IMR-90 (cell line): ENCODE results near the gene TOP2B. TPM values are rescaled to one million over a fixed set of nuclear protein-coding genes. Genes with fewer than 3 reads are reported as not detected.

ENCODE experiments used
- ATAC-seq: fragments of 200-7000 bp; cut with Tn5 transposase; 2 replicates; pipeline ENCODE4 v1.9.1; 2020; ENCODE audit warnings: low read depth, mild to moderate bottlenecking, moderate library complexity
- BruUV-seq: library from RNA; stranded (reverse); fragments of 400-500 nt; replicated peaks from 2 replicates; lab custom pipeline; 2021; lab: Mats Ljungman, UMichigan
- CTCF ChIA-PET: fragments of 300-600 bp; formaldehyde crosslinking; extraction: SDS; loops from one replicate; lab custom pipeline; 2021; ENCODE audit warnings: antibody characterized with exemption; lab: Yijun Ruan, JAX
- POLR2A ChIA-PET: fragments of 300-600 bp; sonication (Branson Sonifier 250); formaldehyde crosslinking; loops from one replicate; lab custom pipeline; 2022; ENCODE audit warnings: antibody characterized with exemption; ENCODE audit not compliant: unreplicated experiment; lab: Charles Lee
- DNase-seq: peaks from one replicate; pipeline ENCODE4 v3.0.0; 2013
- H2AFZ ChIP-seq: replicated peaks from 2 replicates; pipeline ENCODE3; 2013; ENCODE audit warnings: low read length, mild to moderate bottlenecking; ENCODE audit not compliant: poor library complexity
- H2AK5ac ChIP-seq: 2 replicates; pipeline ENCODE4 v1.6.1; 2013; ENCODE audit warnings: low read depth, low read length, inconsistent platforms
- H2AK9ac ChIP-seq: replicated peaks from 2 replicates; pipeline ENCODE3; 2013; ENCODE audit warnings: mild to moderate bottlenecking, low read depth, low read length, moderate library complexity; ENCODE audit not compliant: poor library complexity
- H2BK120ac ChIP-seq: 2 replicates; pipeline ENCODE4 v1.6.1; 2013; ENCODE audit warnings: low read depth, low read length, inconsistent platforms
- H2BK15ac ChIP-seq: 3 replicates; pipeline ENCODE4 v1.6.1; 2013; ENCODE audit warnings: low read depth, low read length, inconsistent platforms
- H2BK20ac ChIP-seq: 2 replicates; pipeline ENCODE4 v1.6.1; 2013; ENCODE audit warnings: low read depth, mild to moderate bottlenecking, inconsistent platforms, low read length, moderate library complexity
- H2BK5ac ChIP-seq: 2 replicates; pipeline ENCODE4 v1.6.1; 2013; ENCODE audit warnings: mild to moderate bottlenecking, low read depth, low read length, inconsistent platforms; ENCODE audit not compliant: poor library complexity, severe bottlenecking
- H3K14ac ChIP-seq: replicated peaks from 2 replicates; pipeline ENCODE4 v1.6.1; 2013; ENCODE audit warnings: low read depth, low read length, inconsistent platforms
- H3K18ac ChIP-seq: 2 replicates; pipeline ENCODE4 v1.6.1; 2013; ENCODE audit warnings: low read depth, low read length, control low read depth
- H3K23ac ChIP-seq: 2 replicates; pipeline ENCODE4 v1.6.1; 2013; ENCODE audit warnings: low read depth, low read length, inconsistent platforms
- H3K27ac ChIP-seq: 2 replicates; pipeline ENCODE4 v1.5.1; 2013; ENCODE audit warnings: mild to moderate bottlenecking, control low read depth, low read length; ENCODE audit not compliant: insufficient read depth
- H3K27me3 ChIP-seq: 2 replicates; pipeline ENCODE4 v1.6.1; 2013; ENCODE audit warnings: low read length; ENCODE audit not compliant: control insufficient read depth, insufficient read depth
- H3K36me3 ChIP-seq: 2 replicates; pipeline ENCODE4 v1.6.1; 2013; ENCODE audit warnings: low read length, mixed read lengths; ENCODE audit not compliant: control insufficient read depth, insufficient read depth
- H3K4ac ChIP-seq: 2 replicates; pipeline ENCODE4 v1.6.1; 2013; ENCODE audit warnings: low read depth, low read length, inconsistent platforms
- H3K4me1 ChIP-seq: 2 replicates; pipeline ENCODE4 v1.6.1; 2013; ENCODE audit warnings: low read length, mixed read lengths; ENCODE audit not compliant: control insufficient read depth, insufficient read depth
- H3K4me2 ChIP-seq: 2 replicates; pipeline ENCODE4 v1.6.1; 2013; ENCODE audit warnings: low read depth, mild to moderate bottlenecking, control low read depth, low read length, moderate library complexity
- H3K4me3 ChIP-seq: 2 replicates; pipeline ENCODE4 v1.5.1; 2013; ENCODE audit warnings: low read depth, mild to moderate bottlenecking, control low read depth, low read length, moderate library complexity; ENCODE audit not compliant: insufficient read depth
- H3K56ac ChIP-seq: 2 replicates; pipeline ENCODE4 v1.6.1; 2013; ENCODE audit warnings: low read length, inconsistent platforms; ENCODE audit not compliant: insufficient read depth; ENCODE audit errors: extremely low read depth
- H3K79me1 ChIP-seq, 2 experiments: 2 replicates each; pipeline ENCODE4 v1.6.1; 2013; ENCODE audit warnings: low read length in 2 of 2, inconsistent platforms in 1 of 2, low read depth in 1 of 2
- H3K9ac ChIP-seq: 2 replicates; pipeline ENCODE4 v1.6.1; 2013; ENCODE audit warnings: low read depth, low read length, control low read depth
- H3K9me1 ChIP-seq: 2 replicates; pipeline ENCODE4 v1.6.1; 2013; ENCODE audit warnings: low read length, inconsistent platforms; ENCODE audit not compliant: insufficient read depth
- H3K9me3 ChIP-seq: 2 replicates; pipeline ENCODE4 v1.6.1; 2013; ENCODE audit warnings: low read length; ENCODE audit not compliant: control insufficient read depth, insufficient read depth
- H4K20me1 ChIP-seq: 2 replicates; pipeline ENCODE4 v1.6.1; 2013; ENCODE audit warnings: low read length, inconsistent platforms; ENCODE audit not compliant: insufficient read depth
- H4K5ac ChIP-seq: 2 replicates; pipeline ENCODE4 v1.6.1; 2013; ENCODE audit warnings: mild to moderate bottlenecking, low read depth, low read length, control low read depth
- H4K8ac ChIP-seq, 2 experiments: 2 replicates each; pipeline ENCODE4 v1.6.1; 2013; ENCODE audit warnings: low read depth in 2 of 2, low read length in 2 of 2, control low read depth in 1 of 2, inconsistent platforms in 1 of 2
- H4K91ac ChIP-seq: 2 replicates; pipeline ENCODE4 v1.6.1; 2013; ENCODE audit warnings: low read depth, low read length, inconsistent platforms; ENCODE audit not compliant: insufficient read depth
- FOS ChIP-seq: fragments of 150-350 bp; IDR thresholded peaks from 2 replicates; pipeline ENCODE4 v1.6.1; 2016; ENCODE audit warnings: low read depth, low read length
- NFE2L2 ChIP-seq: fragments of 150-350 bp; IDR thresholded peaks from 2 replicates; pipeline ENCODE4 v1.6.1; 2016; ENCODE audit warnings: low read depth, mild to moderate bottlenecking, low read length
- WGBS, 2 experiments: methylation state at CpG; one replicate each; pipeline versions ENCODE4 v1.1.5 to v1.1.7; 2013; ENCODE audit warnings: missing lambda C conversion rate in 2 of 2; ENCODE audit not compliant: insufficient read length in 1 of 2; ENCODE audit errors: extremely low coverage in 2 of 2; 5-methylcytosine and 5-hydroxymethylcytosine counted together
- dilution Hi-C: fragments of 300-500 bp; cut with HindIII; formaldehyde crosslinking; loops from one replicate; pipeline ENCODE4 v1.14.3; 2018; ENCODE audit warnings: low sequenced_read_pairs; ENCODE audit not compliant: unreplicated experiment
- in situ Hi-C: fragments of 300-500 bp; cut with MboI; formaldehyde crosslinking; loops from 3 replicates; pipeline ENCODE4 v1.14.3; 2019; ENCODE audit warnings: low sequenced_read_pairs, inconsistent platforms, mixed read lengths
- intact Hi-C: fragments of 100-400 bp; cut with micrococcal nuclease; formaldehyde crosslinking; loops from 2 replicates; pipeline ENCODE4 v1.10.0; 2022
- polyA plus RNA-seq, 3 experiments: library from polyadenylated mRNA; depleted of rRNA; stranded (reverse); fragments of >200 nt; gene quantifications; 2 replicates each; pipeline ENCODE4 v1.2.3, GENCODE V29; 2012; ENCODE audit warnings: low replicate concordance in 1 of 3
- total RNA-seq: library from RNA; depleted of rRNA; stranded (reverse); fragments of >200 nt; gene quantifications from 2 replicates; pipeline ENCODE4 v1.2.3, GENCODE V29; 2012

Gene TOP2B
- total and polyA plus RNA-seq, 2 of the 4 experiments (the other 2 are of a cell fraction) = 45.5 to 53.4 TPM

DNA sequence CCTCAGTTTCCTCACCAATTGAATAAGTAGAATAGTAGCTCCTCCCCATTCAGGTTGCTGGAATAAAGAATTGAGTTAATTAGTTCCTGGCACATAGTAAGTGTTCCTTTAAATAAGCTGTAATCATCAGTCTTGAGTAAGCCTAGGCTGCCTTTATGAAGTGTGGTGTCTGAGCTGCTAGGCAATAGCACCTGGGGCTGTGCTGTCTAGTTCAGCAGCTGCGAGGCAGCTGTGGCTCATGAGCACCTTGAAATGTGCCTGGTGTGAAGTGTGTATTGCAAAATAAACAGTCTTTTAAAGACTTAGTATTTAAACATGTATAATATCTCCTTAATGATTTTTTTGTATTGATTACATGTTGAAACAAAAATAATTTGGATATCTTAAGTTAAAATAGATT lies 77.6 kb downstream of the TOP2B start:
- TF ChIP-seq FOS = no peak
- TF ChIP-seq NFE2L2 = no peak
- Histone ChIP-seq H3K23ac (no peak overlapping the region), H4K5ac (no peak overlapping the region), H3K4me3 (no peak overlapping the region), H2AK5ac (no peak overlapping the region), H3K4ac (no peak overlapping the region), H4K8ac (no peak overlapping the region), H4K91ac (no peak overlapping the region), H2BK120ac (no peak overlapping the region), H3K56ac (no peak overlapping the region), H2BK20ac (no peak overlapping the region), H3K27ac (no peak overlapping the region), H3K9ac (no peak overlapping the region), H3K4me1 (peaks cover 2% of the 10 kb centered on the region), H2BK5ac (no peak overlapping the region), H3K9me3 (no peaks in the 10 kb centered on the region), H2AK9ac (no peak overlapping the region), H3K27me3 (no peaks in the 10 kb centered on the region), H4K20me1 (no peaks in the 10 kb centered on the region), H3K9me1 (peaks cover 10% of the 10 kb centered on the region), H2AFZ (no peak overlapping the region), H3K18ac (no peak overlapping the region), H3K4me2 (no peak overlapping the region), H2BK15ac (no peak overlapping the region), H3K14ac (no peak overlapping the region), H3K79me1 (no peaks in the 10 kb centered on the region), H3K36me3 (no peaks in the 10 kb centered on the region)
- DNase-seq (no peak), ATAC-seq (no peak)
- ChIA-PET POLR2A (no interaction called here), CTCF (no interaction called here)
- dilution Hi-C loops = no loop called here
- in situ Hi-C loops = loop anchor here (10.0 to 25.0 kb wide), 2 partner anchors 622 to 1325 kb away; no protein-coding TSS in a partner anchor
- BruUV-seq = no TSS peak
- no CpG with 5 or more reads among the region's 1 CpG for WGBS, 2 experiments
- intact Hi-C loops = no loop called here
